Ovary (tissue), 9 donors: ENCODE data around the gene HIBADH. TPM values are rescaled to one million over a fixed set of nuclear protein-coding genes. Genes with fewer than 3 reads are reported as not detected.
"Not testable (repeated sequence)": the region's sequence is repeated elsewhere in the genome, so short reads cannot be mapped to it uniquely, and the experiment has no call there.

Experiments used
- DNase-seq, 5 donors: peaks; one replicate each; pipeline ENCODE4 v3.0.0-alpha.2; 2019 to 2020
- H3K27ac ChIP-seq, 2 donors: fragments of 200-600 bp; one replicate each; pipeline versions ENCODE4 v1.5.1 to v1.8.0; 2019 to 2022
- H3K27me3 ChIP-seq: fragments of 200-600 bp; one replicate; pipeline ENCODE4 v1.8.0; 2022
- H3K36me3 ChIP-seq: fragments of 200-600 bp; sonication (generic); one replicate; pipeline ENCODE4 v1.5.1; 2019
- H3K4me1 ChIP-seq: one replicate; pipeline ENCODE4 v1.8.1; 2013; ENCODE audit warnings: mild to moderate bottlenecking, moderate library complexity; ENCODE audit not compliant: insufficient read depth
- H3K4me3 ChIP-seq: fragments of 200-600 bp; sonication (generic); one replicate; pipeline ENCODE4 v1.5.1; 2017
- H3K9me3 ChIP-seq, 2 donors: fragments of 200-600 bp in 1 of 2; sonication (generic) in 1 of 2; one replicate each; pipeline versions ENCODE4 v1.5.1 to v1.8.1; 2013 to 2019; ENCODE audit warnings: mild to moderate bottlenecking in 1 of 2, moderate library complexity in 1 of 2
- CTCF ChIP-seq, 3 donors: fragments of 450-650 bp in 2 of 3; fragments of 200-600 bp in 1 of 3; IDR thresholded peaks; one replicate each; pipeline versions ENCODE4 v1.5.1 to v1.8.0; 2016 to 2022; ENCODE audit warnings: antibody characterized with exemption in 3 of 3, mild to moderate bottlenecking in 1 of 3
- EP300 ChIP-seq: sonication (generic); formaldehyde crosslinking; IDR thresholded peaks from one replicate; pipeline ENCODE4 v1.6.1; 2017; ENCODE audit warnings: antibody characterized with exemption
- POLR2A ChIP-seq: fragments of 450-650 bp; IDR thresholded peaks from one replicate; pipeline ENCODE4 v1.6.1; 2017; ENCODE audit warnings: antibody characterized with exemption, mild to moderate bottlenecking, moderate library complexity
- WGBS, 3 donors: extraction: QIAGEN DNeasy Blood & Tissue Kit in 1 of 3; methylation state at CpG; one replicate each; pipeline versions ENCODE4 v1.1.5 to v1.1.7; 2013 to 2017; 5-methylcytosine and 5-hydroxymethylcytosine counted together
- intact Hi-C, 4 donors: fragments of 100-400 bp; cut with DNase I; formaldehyde crosslinking; loops; one replicate each; pipeline versions ENCODE4 v1.11.0 to v1.15.1; 2022 to 2023
- polyA plus RNA-seq, 2 donors: library from polyadenylated mRNA; stranded (reverse); fragments of 200-250 nt in 1 of 2; fragments of 350-450 nt in 1 of 2; fragmentation: Illumina TruSeq in 1 of 2; extraction: RNeasy Lipid Tissue Mini Kit (QIAGEN cat#74804) in 1 of 2; gene quantifications; one replicate each; pipeline ENCODE4 v1.2.3, GENCODE V29; 2013 to 2014
- total RNA-seq, 7 donors: library from RNA; depleted of rRNA in 2 of 7; stranded (reverse); fragments of >200 nt in 2 of 7; fragmentation: NEBNext Ultra II Directional in 3 of 7; extraction: Animal tissue kit (Norgen Biotek cat#: 25700) in 3 of 7; gene quantifications; one replicate each; pipeline versions ENCODE4 v1.1.0 to v1.2.4, GENCODE V29; 2016 to 2023
- donor health status: DM: no; HTN: no; CAD: no; lungs with moderate emphysema.
- donor health status: DM: no; HTN: no; CAD: no.
- donor health status: Bipolar disorder and iron deficiency.
- donor health status: DM: yes; HTN: yes; CAD: no.
- donor health status: DM: no; HTN: no; CAD: no.
- donor health status: DM: yes; HTN: yes; CAD: no.

Gene HIBADH
- total and polyA plus RNA-seq, 9 donors = 24.4 to 76.0 (median 36.9) TPM

- H3K9me3 ChIP-seq = no peaks in the 10 kb centered on the region
- TF ChIP-seq EP300 (no peak), CTCF (IDR thresholded peaks at IDR 0.05) (no peak), POLR2A (no peak)
- intact Hi-C loops = no loop called here
- DNase-seq = no peak
- no peak overlapping the region for H3K27ac ChIP-seq
- H3K4me1 ChIP-seq = no peaks in the 10 kb centered on the region
- no peaks in the 10 kb centered on the region for H3K27me3 ChIP-seq
- no peak overlapping the region for H3K4me3 ChIP-seq
- no peaks in the 10 kb centered on the region for H3K36me3 ChIP-seq
Observed at GRCh38 chr7:27516421-27516820, 146.3 kb downstream of the HIBADH start.

GRCh38 chr7:27515933-27516332 is 146.8 kb downstream of the HIBADH start:
- TF ChIP-seq POLR2A (no peak), CTCF (IDR thresholded peaks at IDR 0.05) (no peak), EP300 (no peak)
- intact Hi-C loops = no loop called here
- Histone ChIP-seq H3K36me3 (no peaks in the 10 kb centered on the region), H3K27ac (no peak overlapping the region), H3K27me3 (no peaks in the 10 kb centered on the region), H3K9me3 (no peaks in the 10 kb centered on the region), H3K4me1 (no peaks in the 10 kb centered on the region), H3K4me3 (no peak overlapping the region)
- no peak for DNase-seq
- 85 to 95% (median 92%) methylated on average over 4 of the region's 4 CpGs for WGBS, 3 donors

- no peak for DNase-seq
- no peak overlapping the region for H3K4me3 ChIP-seq
- WGBS, 3 donors = 65 to 74% (median 66%) methylated on average over 5 of the region's 5 CpGs
- H3K4me1 ChIP-seq = no peaks in the 10 kb centered on the region
- H3K36me3 ChIP-seq = no peaks in the 10 kb centered on the region
- H3K27me3 ChIP-seq = no peaks in the 10 kb centered on the region
- intact Hi-C loops = no loop called here
- TF ChIP-seq POLR2A = no peak
- no peak for TF ChIP-seq EP300
- TF ChIP-seq CTCF (IDR thresholded peaks at IDR 0.05) = no peak
- no peak overlapping the region for H3K27ac ChIP-seq
- H3K9me3 ChIP-seq = no peaks in the 10 kb centered on the region
Observed at GRCh38 chr7:27514861-27515260, 147.8 kb downstream of the HIBADH start.

- Histone ChIP-seq H3K4me1 (no peaks in the 10 kb centered on the region), H3K36me3 (no peaks in the 10 kb centered on the region), H3K9me3 (no peaks in the 10 kb centered on the region), H3K27me3 (no peaks in the 10 kb centered on the region), H3K27ac (no peak overlapping the region), H3K4me3 (no peak overlapping the region)
- TF ChIP-seq CTCF (IDR thresholded peaks at IDR 0.05) (no peak), EP300 (no peak), POLR2A (no peak)
- no peak for DNase-seq
- WGBS, 3 donors = 57 to 71% (median 60%) methylated on average over 1 of the region's 1 CpG
- intact Hi-C loops = no loop called here
Observed at GRCh38 chr7:27513885-27514284, 148.8 kb downstream of the HIBADH start.

GRCh38 chr7:27511370-27511769 is 151.3 kb downstream of the HIBADH start:
- H3K4me3 ChIP-seq, H3K4me1 ChIP-seq, intact Hi-C loops, DNase-seq, H3K27me3 ChIP-seq, H3K9me3 ChIP-seq, H3K27ac ChIP-seq, H3K36me3 ChIP-seq: not testable (repeated sequence)
- WGBS, 3 donors = 92 to 100% (median 97%) methylated on average over 1 of the region's 1 CpG
